Spleen (tissue), 11 donors: Measurements from ENCODE around the gene TSPYL4. TPM values are rescaled to one million over a fixed set of nuclear protein-coding genes. Genes with fewer than 3 reads are reported as not detected.

Experiments
- DNase-seq: peaks from one replicate; pipeline ENCODE4 v3.0.0-alpha.2; 2020
- H3K27ac ChIP-seq, 8 donors: fragments of 200-600 bp; sonication (generic) in 7 of 8; 1 replicate in 4 of 8; 2 replicates in 4 of 8; pipeline versions ENCODE4 v1.5.0 to v1.8.0; 2016 to 2021; ENCODE audit warnings: inconsistent platforms in 4 of 8, mild to moderate bottlenecking in 4 of 8, moderate library complexity in 1 of 8
- H3K27me3 ChIP-seq, 7 donors: fragments of 200-600 bp; sonication (generic) in 6 of 7; replicated peaks in 1 of 7; 1 replicate in 4 of 7; 2 replicates in 3 of 7; pipeline versions ENCODE4 v1.5.0 to v1.8.0; 2016 to 2021; ENCODE audit warnings: inconsistent platforms in 3 of 7, mild to moderate bottlenecking in 1 of 7
- H3K36me3 ChIP-seq, 6 donors: fragments of 200-600 bp; sonication (generic) in 5 of 6; 1 replicate in 4 of 6; 2 replicates in 2 of 6; pipeline versions ENCODE4 v1.5.0 to v1.8.0; 2016 to 2021; ENCODE audit warnings: inconsistent platforms in 2 of 6
- H3K4me1 ChIP-seq, 6 donors: fragments of 200-600 bp; sonication (generic) in 5 of 6; 1 replicate in 3 of 6; 2 replicates in 3 of 6; pipeline versions ENCODE4 v1.5.0 to v1.8.0; 2016 to 2021; ENCODE audit warnings: inconsistent platforms in 3 of 6
- H3K4me3 ChIP-seq, 8 donors: fragments of 200-600 bp; sonication (generic) in 7 of 8; 1 replicate in 4 of 8; 2 replicates in 4 of 8; pipeline versions ENCODE4 v1.5.0 to v1.8.0; 2016 to 2021; ENCODE audit warnings: inconsistent platforms in 4 of 8, mild to moderate bottlenecking in 4 of 8, moderate library complexity in 2 of 8
- H3K9me3 ChIP-seq, 8 donors: fragments of 200-600 bp; sonication (generic) in 7 of 8; 1 replicate in 4 of 8; 2 replicates in 4 of 8; pipeline versions ENCODE4 v1.5.0 to v1.8.0; 2016 to 2021; ENCODE audit warnings: inconsistent platforms in 4 of 8
- POLR2A ChIP-seq, 3 donors: fragments of 450-650 bp; IDR thresholded peaks; one replicate each; pipeline ENCODE4 v1.5.1; 2017; ENCODE audit warnings: antibody characterized with exemption in 3 of 3, mild to moderate bottlenecking in 1 of 3
- POLR2AphosphoS5 ChIP-seq, 3 donors: sonication (generic); formaldehyde crosslinking; IDR thresholded peaks; one replicate each; pipeline ENCODE4 v1.5.1; 2017; ENCODE audit warnings: antibody characterized with exemption in 3 of 3
- WGBS, 5 donors: extraction: QIAGEN DNeasy Blood & Tissue Kit in 3 of 5; methylation state at CpG; one replicate each; pipeline versions ENCODE4 v1.1.5 to v1.1.7; 2013 to 2018; 5-methylcytosine and 5-hydroxymethylcytosine counted together
- intact Hi-C: fragments of 100-400 bp; cut with DNase I; formaldehyde crosslinking; loops from one replicate; pipeline ENCODE4 v1.15.0; 2023; ENCODE audit warnings: low total_unique reads
- polyA plus RNA-seq, 3 donors: library from polyadenylated mRNA; stranded (reverse); fragments of 200-250 nt; gene quantifications; one replicate each; pipeline ENCODE4 v1.2.1, GENCODE V29; 2013
- total RNA-seq, 7 donors: library from RNA; depleted of rRNA in 3 of 7; stranded (reverse); fragments of >200 nt in 3 of 7; fragmentation: NEBNext Ultra II Directional in 4 of 7; extraction: Animal tissue kit (Norgen Biotek cat#: 25700) in 4 of 7; gene quantifications; one replicate each; pipeline versions ENCODE4 v1.1.0 to v1.2.1, GENCODE V29; 2016 to 2021
- TF ChIP-seq, protein P1 (sequence below), 11 experiments: fragments of 200-600 bp in 7 of 11; fragments of 450-650 bp in 4 of 11; sonication (generic) in 4 of 11; IDR thresholded peaks in 8 of 11; conservative IDR thresholded peaks in 3 of 11; 1 replicate in 7 of 11; 2 replicates in 4 of 11; pipeline versions ENCODE4 v1.4.0 to v1.8.0; 2016 to 2021; ENCODE audit warnings: antibody characterized with exemption in 11 of 11, inconsistent platforms in 4 of 11, mild to moderate bottlenecking in 1 of 11
- donor health status: healthy with polysubstance abuse.
- donor health status: DM: no; HTN: no; CAD: no; lungs with moderate emphysema.
- donor health status: DM: no; HTN: no; CAD: no.
- donor health status: Bipolar disorder and iron deficiency.
- donor health status: healthy.
- donor health status: DM: no; HTN: no; CAD: no.
- donor health status: DM: yes; HTN: yes; CAD: no.

The TSPYL4 gene
- total and polyA plus RNA-seq, 10 donors = 7.2 to 19.0 (median 12.2) TPM

DNA sequence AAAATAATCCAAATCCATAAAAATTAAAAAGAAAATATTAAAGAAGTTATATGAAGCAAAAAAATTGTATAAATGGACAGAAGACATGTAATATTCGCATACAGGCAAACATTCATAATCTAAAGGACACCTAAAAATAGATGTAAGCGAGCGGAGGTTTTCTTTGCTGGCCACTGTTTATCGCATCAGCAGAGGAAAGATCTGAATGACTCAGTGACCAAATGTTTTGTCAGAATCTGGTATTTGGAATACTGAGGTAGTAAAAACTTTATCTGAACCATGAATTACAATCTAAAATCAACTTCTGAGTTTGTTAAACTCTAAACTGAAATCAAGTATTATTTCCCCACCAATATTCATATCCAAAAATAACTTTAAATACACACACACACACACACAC lies 7.8 kb downstream of the TSPYL4 start:
- peaks cover 0 to 14% (median 0%) of the 10 kb centered on the region in 6 donors for H3K36me3 ChIP-seq
- intact Hi-C loops = no loop called here
- no peak overlapping the region for H3K27ac ChIP-seq
- H3K4me1 ChIP-seq = peaks cover 7 to 39% (median 18%) of the 10 kb centered on the region in 6 donors
- 93 to 98% (median 95%) methylated on average over 4 of the region's 4 CpGs for WGBS, 5 donors
- H3K27me3 ChIP-seq = no peaks in the 10 kb centered on the region
- H3K9me3 ChIP-seq = no peaks in the 10 kb centered on the region
- DNase-seq = no peak
- no peak overlapping the region for H3K4me3 ChIP-seq
- TF ChIP-seq POLR2A (IDR thresholded peaks at IDR 0.05) (no peak), POLR2AphosphoS5 (IDR thresholded peaks at IDR 0.05) (no peak)

DNA sequence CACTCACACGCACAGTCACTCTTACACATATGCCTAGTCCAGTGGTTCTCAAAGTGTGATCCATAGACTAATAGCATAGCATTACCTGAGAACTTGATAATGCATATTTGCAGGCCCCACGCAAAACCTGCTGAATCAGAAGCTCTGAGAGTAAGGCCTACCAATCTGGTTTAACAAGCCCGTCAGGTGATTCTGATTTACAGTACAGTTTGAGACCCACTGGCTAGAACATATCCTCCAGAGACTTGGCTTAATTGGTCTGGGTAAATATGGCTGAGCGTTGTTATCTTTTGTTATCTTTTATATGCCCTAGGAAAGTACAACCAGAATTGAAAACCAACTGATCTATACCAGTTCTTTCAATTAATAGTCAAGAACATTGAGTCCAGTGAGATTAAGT lies 9.6 kb downstream of the TSPYL4 start:
- no peak for DNase-seq

DNA sequence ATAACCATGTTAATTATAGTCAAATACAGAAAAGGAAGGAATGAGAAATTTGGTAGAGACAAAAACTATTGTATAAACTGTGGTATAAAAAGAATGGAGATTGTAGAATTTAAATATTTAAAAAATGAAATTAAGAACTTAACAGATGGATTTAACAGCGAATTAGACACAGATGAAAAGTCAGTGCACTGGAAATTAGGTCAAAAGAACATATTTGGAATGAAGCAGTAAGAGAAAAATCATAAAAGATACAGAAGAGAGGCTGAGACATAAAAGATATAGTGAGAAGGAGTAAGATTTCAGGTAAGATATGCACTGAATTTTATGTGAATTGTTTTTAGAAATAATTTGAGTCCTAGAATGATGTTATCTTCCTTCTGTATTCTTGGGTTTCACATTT lies 14.0 kb downstream of the TSPYL4 start:
- no peaks in the 10 kb centered on the region for H3K27me3 ChIP-seq
- WGBS, 5 donors = 96 to 100% (median 98%) methylated on average over 1 of the region's 1 CpG
- H3K4me3 ChIP-seq = no peak overlapping the region
- no peaks in the 10 kb centered on the region for H3K4me1 ChIP-seq
- H3K36me3 ChIP-seq = peaks cover 0 to 50% (median 13%) of the 10 kb centered on the region in 6 donors
- no peak overlapping the region for H3K27ac ChIP-seq
- H3K9me3 ChIP-seq = no peaks in the 10 kb centered on the region
- intact Hi-C loops = no loop called here
- no peak for DNase-seq
- TF ChIP-seq POLR2AphosphoS5 (IDR thresholded peaks at IDR 0.05) (no peak), POLR2A (IDR thresholded peaks at IDR 0.05) (no peak)
- TF ChIP-seq, protein P1, sequence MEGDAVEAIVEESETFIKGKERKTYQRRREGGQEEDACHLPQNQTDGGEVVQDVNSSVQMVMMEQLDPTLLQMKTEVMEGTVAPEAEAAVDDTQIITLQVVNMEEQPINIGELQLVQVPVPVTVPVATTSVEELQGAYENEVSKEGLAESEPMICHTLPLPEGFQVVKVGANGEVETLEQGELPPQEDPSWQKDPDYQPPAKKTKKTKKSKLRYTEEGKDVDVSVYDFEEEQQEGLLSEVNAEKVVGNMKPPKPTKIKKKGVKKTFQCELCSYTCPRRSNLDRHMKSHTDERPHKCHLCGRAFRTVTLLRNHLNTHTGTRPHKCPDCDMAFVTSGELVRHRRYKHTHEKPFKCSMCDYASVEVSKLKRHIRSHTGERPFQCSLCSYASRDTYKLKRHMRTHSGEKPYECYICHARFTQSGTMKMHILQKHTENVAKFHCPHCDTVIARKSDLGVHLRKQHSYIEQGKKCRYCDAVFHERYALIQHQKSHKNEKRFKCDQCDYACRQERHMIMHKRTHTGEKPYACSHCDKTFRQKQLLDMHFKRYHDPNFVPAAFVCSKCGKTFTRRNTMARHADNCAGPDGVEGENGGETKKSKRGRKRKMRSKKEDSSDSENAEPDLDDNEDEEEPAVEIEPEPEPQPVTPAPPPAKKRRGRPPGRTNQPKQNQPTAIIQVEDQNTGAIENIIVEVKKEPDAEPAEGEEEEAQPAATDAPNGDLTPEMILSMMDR (IDR thresholded peaks at IDR 0.05 in 8 of 11, conservative IDR thresholded peaks at IDR 0.05 in 3 of 11) = no peak

More for the DNA sequence above, 9.6 kb downstream of the TSPYL4 start:
- H3K9me3 ChIP-seq = no peaks in the 10 kb centered on the region
- peaks cover 0 to 21% (median 2%) of the 10 kb centered on the region in 6 donors for H3K4me1 ChIP-seq
- H3K4me3 ChIP-seq = no peak overlapping the region
- 87 to 100% (median 96%) methylated on average over 4 of the region's 4 CpGs for WGBS, 5 donors
- H3K27me3 ChIP-seq = no peaks in the 10 kb centered on the region
- intact Hi-C loops = no loop called here
- TF ChIP-seq POLR2AphosphoS5 (IDR thresholded peaks at IDR 0.05) (no peak), POLR2A (IDR thresholded peaks at IDR 0.05) (no peak)
- TF ChIP-seq, protein P1 (IDR thresholded peaks at IDR 0.05 in 8 of 11, conservative IDR thresholded peaks at IDR 0.05 in 3 of 11) = no peak
- H3K36me3 ChIP-seq = peaks cover 0 to 19% (median 3%) of the 10 kb centered on the region in 6 donors
- no peak overlapping the region for H3K27ac ChIP-seq

DNA sequence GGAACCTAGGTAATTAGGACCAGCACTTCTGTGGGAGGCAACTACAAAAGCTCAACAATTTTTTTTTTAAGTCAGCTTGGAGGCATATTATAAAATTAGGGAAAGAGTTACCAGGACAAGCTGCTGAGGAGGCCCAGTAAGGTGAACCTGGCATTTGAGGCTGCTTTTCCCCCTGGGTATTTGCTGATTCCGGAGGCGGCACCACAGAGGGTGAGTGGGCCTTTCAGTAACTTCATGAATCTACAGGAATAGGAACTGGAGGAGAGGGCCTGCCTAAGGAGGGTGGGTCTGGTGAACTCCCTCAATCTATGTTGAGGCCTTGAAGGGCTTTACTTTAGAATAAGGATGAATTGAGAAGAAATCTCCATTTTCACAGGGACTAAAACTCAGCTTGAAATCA lies 14.6 kb downstream of the TSPYL4 start:
- TF ChIP-seq, protein P1 (IDR thresholded peaks at IDR 0.05 in 8 of 11, conservative IDR thresholded peaks at IDR 0.05 in 3 of 11) = no peak
- TF ChIP-seq POLR2AphosphoS5 (IDR thresholded peaks at IDR 0.05) = no peak
- TF ChIP-seq POLR2A (IDR thresholded peaks at IDR 0.05) = no peak
- Histone ChIP-seq H3K27ac (no peak overlapping the region), H3K9me3 (no peaks in the 10 kb centered on the region), H3K36me3 (peaks cover 0 to 51% (median 13%) of the 10 kb centered on the region in 6 donors), H3K4me1 (no peaks in the 10 kb centered on the region), H3K27me3 (no peaks in the 10 kb centered on the region), H3K4me3 (no peak overlapping the region)
- intact Hi-C loops = no loop called here
- no peak for DNase-seq
- WGBS, 5 donors = 95 to 100% (median 96%) methylated on average over 2 of the region's 2 CpGs

DNA sequence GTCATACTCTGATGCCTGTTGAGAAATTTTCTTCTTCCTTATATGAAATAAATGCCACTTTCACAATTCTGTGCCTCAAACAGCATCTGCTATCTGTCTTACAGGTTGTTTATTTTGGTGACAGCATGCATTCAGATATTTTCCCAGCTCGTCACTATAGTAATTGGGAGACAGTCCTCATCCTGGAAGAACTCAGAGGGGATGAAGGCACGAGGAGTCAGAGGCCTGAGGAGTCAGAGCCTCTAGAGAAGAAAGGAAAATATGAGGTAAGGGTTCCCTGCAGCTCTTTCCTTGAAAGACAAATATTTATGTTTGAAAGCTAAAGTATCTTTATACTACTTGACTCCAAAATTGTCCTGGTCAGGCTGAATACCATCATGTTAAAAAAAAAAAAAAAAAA lies 15.8 kb downstream of the TSPYL4 start:
- Histone ChIP-seq H3K27me3 (no peaks in the 10 kb centered on the region), H3K4me3 (no peak overlapping the region), H3K36me3 (peaks cover 0 to 52% (median 13%) of the 10 kb centered on the region in 6 donors), H3K4me1 (no peaks in the 10 kb centered on the region), H3K9me3 (no peaks in the 10 kb centered on the region), H3K27ac (peak overlapping the region in 1 of 8 donors; percentile 36)
- WGBS, 5 donors = 83 to 91% (median 84%) methylated on average over 2 of the region's 2 CpGs
- TF ChIP-seq POLR2AphosphoS5 (IDR thresholded peaks at IDR 0.05) (no peak), POLR2A (IDR thresholded peaks at IDR 0.05) (no peak)
- TF ChIP-seq, protein P1 (IDR thresholded peaks at IDR 0.05 in 8 of 11, conservative IDR thresholded peaks at IDR 0.05 in 3 of 11) = no peak
- intact Hi-C loops = no loop called here
- no peak for DNase-seq
